OCI-LY1 (cell line): Measurements from ENCODE around the gene IRX3.

ENCODE experiments used
- EZH2 ChIP-seq: fragments of 200-600 bp; sonication (generic), shearing (Covaris generic); IDR thresholded peaks from 2 replicates; pipeline ENCODE4 v1.8.0; 2017; ENCODE audit warnings: borderline replicate concordance, mixed run types, mild to moderate bottlenecking, antibody characterized with exemption, low read length, moderate library complexity, mixed read lengths
- TF ChIP-seq, protein P1 (sequence below): fragments of 200-600 bp; sonication (generic), shearing (Covaris generic); IDR thresholded peaks from 2 replicates; pipeline ENCODE4 v1.5.1; 2017; ENCODE audit warnings: mild to moderate bottlenecking, antibody characterized with exemption, low read length, moderate library complexity, mixed read lengths

DNA sequence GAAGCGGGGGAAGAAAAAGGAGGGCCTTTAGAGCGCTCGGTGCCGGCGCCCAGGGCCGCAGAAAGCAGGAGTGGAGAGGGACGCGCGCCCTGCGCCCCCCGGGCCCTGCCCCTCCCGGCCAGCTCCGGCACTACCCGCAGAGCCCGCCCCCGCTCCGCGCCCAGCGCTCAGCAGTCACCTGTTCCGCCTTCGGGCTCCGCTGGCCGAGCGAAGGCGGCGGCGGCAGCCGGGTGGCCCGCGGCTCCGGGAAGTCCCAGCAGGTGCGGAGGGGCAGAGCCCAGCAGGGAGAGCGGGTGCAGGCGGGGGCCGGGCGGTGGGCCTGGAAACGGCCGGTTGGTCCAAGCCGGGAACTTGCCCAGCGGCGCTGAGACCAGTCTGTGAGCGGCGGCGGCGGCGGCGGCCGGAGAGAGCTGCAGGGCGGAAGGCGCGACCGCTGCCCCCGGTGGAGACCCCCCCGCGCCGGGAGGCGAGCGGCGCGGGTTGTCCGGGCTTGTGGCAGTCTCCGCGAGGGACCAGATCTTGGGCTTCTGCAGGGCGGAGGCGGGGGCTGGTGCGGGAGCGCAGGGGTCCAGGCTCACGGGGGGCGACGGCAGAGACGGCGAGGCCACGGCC is 2.2 kb downstream of the IRX3 start:
- TF ChIP-seq, protein P1, sequence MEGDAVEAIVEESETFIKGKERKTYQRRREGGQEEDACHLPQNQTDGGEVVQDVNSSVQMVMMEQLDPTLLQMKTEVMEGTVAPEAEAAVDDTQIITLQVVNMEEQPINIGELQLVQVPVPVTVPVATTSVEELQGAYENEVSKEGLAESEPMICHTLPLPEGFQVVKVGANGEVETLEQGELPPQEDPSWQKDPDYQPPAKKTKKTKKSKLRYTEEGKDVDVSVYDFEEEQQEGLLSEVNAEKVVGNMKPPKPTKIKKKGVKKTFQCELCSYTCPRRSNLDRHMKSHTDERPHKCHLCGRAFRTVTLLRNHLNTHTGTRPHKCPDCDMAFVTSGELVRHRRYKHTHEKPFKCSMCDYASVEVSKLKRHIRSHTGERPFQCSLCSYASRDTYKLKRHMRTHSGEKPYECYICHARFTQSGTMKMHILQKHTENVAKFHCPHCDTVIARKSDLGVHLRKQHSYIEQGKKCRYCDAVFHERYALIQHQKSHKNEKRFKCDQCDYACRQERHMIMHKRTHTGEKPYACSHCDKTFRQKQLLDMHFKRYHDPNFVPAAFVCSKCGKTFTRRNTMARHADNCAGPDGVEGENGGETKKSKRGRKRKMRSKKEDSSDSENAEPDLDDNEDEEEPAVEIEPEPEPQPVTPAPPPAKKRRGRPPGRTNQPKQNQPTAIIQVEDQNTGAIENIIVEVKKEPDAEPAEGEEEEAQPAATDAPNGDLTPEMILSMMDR = no peak
- TF ChIP-seq EZH2 = no peak
